GM18520 (cell line): ENCODE measurements around the gene FRK.
A peak's percentile ranks its signal among the peaks of the same experiment; 100 is the strongest.
"Not testable (repeated sequence)": the region's sequence is repeated elsewhere in the genome, so short reads cannot be mapped to it uniquely, and the experiment has no call there.

ENCODE experiments used
- ATAC-seq: cut with Tn5 transposase; IDR thresholded peaks from one replicate; pipeline ENCODE4 v1.9.1; 2021; ENCODE audit not compliant: unreplicated experiment

FRK gene

GRCh38 chr6:116078522-116078921, 17.8 kb upstream of the FRK start:
- ATAC-seq = no peak

GRCh38 chr6:116074732-116075390, 14.2 kb upstream of the FRK start:
- ATAC-seq = no peak

DNA sequence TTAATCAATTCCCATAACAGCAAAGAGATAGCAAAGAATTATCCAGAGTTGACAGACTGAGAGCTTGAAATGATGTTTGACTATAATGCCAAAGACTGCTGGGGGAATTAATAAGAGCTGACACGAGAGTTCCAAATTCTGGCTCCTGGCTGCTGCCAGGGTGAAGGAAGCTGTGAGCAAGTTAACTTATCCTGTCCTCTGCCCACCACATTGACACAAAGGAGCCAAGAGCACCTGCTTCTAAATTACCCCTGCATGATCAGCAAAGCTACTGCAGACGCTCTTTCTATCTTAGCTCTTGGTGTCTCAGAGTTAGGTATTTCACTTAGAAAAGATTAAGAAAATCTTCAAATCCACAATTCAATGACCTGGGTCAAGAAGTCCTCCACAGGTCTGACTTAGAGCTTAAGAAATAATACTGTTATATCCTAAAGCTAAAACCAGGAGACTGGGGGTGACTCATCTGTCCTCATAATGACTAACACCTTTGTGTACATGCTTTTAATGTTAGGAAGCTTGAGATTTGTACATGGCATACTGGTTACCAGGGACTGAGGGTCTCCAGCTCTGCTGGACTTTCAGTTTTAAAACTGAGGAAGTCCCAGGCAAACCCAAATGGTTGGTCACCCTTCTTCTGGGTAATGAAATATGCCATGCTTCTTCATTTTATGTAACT, 13.2 kb upstream of the FRK start:
- ATAC-seq = no peak

DNA sequence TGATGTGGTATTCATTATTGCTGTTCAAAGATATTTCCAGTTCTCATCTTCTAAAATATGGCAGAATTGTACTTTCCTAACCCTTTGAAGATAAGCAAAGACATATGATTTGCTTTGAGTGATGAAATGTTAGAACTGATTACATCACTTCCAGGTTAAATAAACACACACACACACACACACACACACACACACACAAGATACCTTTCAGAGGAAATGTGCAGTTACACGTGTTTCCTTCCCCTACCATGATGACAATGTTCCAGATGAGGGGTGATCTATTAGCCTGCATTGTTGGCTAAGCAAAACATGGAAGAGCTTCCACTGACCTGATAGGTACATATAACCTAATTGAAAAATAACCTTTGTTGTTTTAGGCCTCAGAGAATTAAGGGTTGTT, 11.7 kb upstream of the FRK start:
- no peak for ATAC-seq

DNA sequence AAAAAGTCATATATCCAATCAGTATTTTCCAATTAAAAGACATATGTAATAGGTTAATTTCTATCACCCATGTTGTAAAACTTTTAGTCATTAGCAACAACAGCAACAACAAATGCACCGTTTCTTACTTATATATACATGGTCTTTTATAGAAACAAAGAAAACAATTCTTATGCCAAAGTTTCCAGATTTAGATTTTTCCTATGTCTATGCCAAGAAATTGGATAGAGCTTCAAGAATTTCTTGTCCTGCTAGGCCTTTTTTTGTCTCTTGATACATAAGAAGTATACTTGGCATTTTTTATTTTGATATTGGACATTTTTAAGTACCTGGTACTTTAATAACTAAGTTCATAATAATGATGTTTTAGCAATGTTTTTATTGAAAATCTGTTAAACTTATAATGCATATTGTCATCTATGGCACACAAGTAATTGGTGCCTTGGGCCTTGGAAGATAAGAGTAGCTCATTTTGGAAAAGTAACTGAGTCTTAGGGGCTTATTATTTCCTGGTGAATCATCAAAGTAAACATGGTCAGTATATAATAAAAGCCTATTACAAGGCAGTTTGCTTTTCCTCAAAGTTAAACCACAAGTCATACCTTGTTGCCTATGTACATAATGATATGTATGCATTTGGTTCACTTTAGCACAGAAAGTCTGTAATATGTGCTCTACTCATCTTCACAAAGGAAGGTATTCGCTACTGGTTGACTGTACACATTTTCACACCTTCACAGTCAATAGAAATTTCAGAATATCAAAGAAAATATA, 10.1 kb upstream of the FRK start:
- ATAC-seq = no peak

GRCh38 chr6:116070101-116070500, 9.4 kb upstream of the FRK start:
- no peak for ATAC-seq

- ATAC-seq = no peak
Measured at GRCh38 chr6:116066789-116067188, 6.1 kb upstream of the FRK start.

GRCh38 chr6:116064666-116065065, 4.0 kb upstream of the FRK start:
- ATAC-seq = no peak

- ATAC-seq = no peak
Measured at GRCh38 chr6:116062496-116062895, 1.8 kb upstream of the FRK start.

- ATAC-seq = peak; percentile 84
Measured at GRCh38 chr6:116059713-116060571, 749 bp downstream of the FRK start.

DNA sequence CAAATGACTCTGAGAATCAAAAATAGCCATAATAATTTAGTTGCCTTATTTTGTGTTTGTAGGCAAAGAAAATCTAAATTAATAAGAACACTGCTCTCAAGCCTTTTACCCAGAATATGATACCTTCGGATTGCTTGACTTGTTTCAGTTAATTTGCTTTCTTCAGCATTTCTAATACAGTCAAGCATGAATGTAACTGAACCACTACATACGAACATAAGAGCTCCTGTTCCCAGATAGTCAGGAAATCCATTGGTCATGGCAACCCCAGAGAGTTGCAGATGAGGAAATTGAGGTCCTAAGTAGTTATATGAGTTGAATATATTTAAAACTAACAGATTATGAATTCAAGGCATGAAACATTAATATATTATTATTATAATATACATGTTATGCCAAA, 2.9 kb downstream of the FRK start:
- no peak for ATAC-seq

- ATAC-seq = no peak
Measured at GRCh38 chr6:116055513-116055912, 5.2 kb downstream of the FRK start.

- ATAC-seq = no peak
Measured at GRCh38 chr6:116051244-116051643, 9.4 kb downstream of the FRK start.

- ATAC-seq = no peak
Measured at GRCh38 chr6:116050737-116051136, 10.0 kb downstream of the FRK start.

GRCh38 chr6:116049321-116049720, 11.4 kb downstream of the FRK start:
- ATAC-seq = no peak

DNA sequence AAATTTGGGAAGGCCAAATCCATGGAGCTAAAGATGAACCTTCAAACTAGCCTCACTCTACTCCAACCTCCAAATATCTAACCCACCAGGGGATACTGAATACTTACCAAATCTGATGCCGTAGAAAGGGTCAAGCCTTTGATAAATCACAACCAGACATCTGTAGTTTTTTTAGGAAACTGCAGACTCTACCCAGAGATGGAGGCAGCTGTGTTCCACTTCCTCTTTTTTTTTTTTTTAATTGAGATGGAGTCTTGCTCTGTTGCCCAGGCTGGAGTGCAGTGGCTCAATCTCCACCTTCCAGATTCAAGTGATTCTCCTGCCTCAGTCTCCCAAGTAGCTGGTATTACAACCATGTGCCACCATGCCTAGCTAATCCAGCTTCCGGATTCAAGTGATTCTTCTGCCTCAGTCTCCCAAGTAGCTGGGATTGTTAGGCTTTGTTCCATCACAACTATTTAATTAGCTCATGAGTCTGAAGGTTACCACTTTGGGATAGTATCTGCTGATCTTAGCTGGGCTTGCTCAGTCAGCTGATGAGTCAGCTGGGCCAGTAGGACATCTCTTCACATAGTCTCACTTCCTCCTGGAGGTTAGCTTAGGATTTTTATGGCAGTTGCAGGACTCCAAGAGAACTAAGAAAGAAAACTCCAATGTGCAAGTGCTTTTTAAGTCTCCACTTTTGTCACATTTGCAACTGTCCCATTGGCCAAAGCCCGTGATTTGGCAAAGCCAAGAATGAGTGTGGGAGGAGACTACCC, 13.3 kb downstream of the FRK start:
- ATAC-seq = peak; percentile 71

- ATAC-seq = no peak
Measured at GRCh38 chr6:116046737-116047136, 14.0 kb downstream of the FRK start.

DNA sequence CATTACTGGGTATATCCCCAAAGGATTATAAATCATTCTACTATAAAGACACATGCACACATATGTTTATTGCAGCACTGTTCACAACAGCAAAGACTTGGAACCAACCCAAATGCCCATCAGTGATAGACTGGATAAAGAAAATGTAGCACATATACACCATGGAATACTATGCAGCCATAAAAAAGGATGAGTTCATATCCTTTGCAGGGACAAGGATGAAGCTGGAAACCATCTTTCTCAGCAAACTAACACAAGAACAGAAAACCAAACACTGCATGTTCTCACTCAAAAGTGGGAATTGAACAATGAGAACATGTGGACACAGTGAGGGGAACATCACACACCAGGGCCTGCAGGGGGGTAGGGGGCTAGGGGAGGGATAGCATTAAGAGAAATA, 14.4 kb downstream of the FRK start:
- not testable (repeated sequence) for ATAC-seq

DNA sequence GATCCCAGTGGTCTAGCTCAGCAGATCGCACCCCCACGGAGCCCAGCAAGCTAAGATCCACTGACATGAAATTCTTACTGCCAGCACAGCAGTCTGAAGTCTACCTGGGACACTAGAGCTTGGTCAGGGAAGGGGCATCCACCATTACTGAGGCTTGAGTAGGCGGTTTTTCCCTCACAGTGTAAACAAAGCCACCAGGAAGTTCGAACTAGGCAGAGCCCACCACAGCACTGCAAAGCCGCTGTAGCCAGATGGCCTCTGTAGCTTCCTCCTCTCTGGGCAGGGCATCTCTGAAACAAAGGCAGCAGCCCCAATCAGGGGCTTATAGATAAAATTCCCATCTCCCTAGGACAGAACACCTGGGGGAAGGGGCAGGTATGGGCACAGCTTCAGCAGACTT, 18.8 kb downstream of the FRK start:
- no peak for ATAC-seq

DNA sequence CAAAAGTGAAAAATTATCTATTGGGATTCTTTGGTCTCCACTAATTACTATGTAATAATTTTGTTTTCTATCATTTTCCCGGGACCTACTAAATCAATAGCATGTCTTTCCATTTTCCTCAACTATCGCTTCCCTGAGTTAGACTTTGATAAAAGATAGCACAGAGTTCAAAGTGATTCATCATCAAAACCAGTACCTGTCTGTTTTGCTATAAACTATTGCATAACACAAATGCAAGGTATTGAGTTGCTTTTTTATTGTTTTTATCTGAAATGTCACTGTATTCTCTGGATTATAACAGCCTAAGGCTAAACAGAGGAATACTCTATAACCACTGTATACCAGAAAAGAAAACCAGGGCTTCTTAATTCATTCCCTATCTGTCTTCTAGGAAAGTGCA, 19.7 kb downstream of the FRK start:
- ATAC-seq = no peak

GRCh38 chr6:116036885-116037284, 23.8 kb downstream of the FRK start:
- ATAC-seq = no peak
